ENCODE data around the gene THNSL1. TPM values are rescaled to one million over a fixed set of nuclear protein-coding genes. Genes with fewer than 3 reads are reported as not detected.

Gene THNSL1
- total and polyA plus RNA-seq, 9 of the 15 experiments (the other 6 are each of a cell fraction or from before 2014, with no cell fraction given): 4.5 to 8.6 (median 6.3) TPM

GRCh38 chr10:24983946-24984345 is 32.5 kb upstream of the THNSL1 start:
- peaks cover 4% of the 10 kb centered on the region in 2 experiments for H3K4me1 ChIP-seq (replicated peaks in 1 of 2; ENCODE audit: control insufficient read depth in 2 of 2, insufficient read depth in 2 of 2, low read length in 2 of 2)
- H3K27me3 ChIP-seq (ENCODE audit: control insufficient read depth in 2 of 2, insufficient read depth in 2 of 2, low read length in 2 of 2): no peaks in the 10 kb centered on the region
- ATAC-seq (no peak), FAIRE-seq (no peak), DNase-seq (ENCODE audit: extremely low read depth in 1 of 4, low spot score in 3 of 4) (no peak)
- no peaks in the 10 kb centered on the region for H4K20me1 ChIP-seq (replicated peaks; ENCODE audit: control insufficient read depth, insufficient read depth, low read length)
- H3K4me2 ChIP-seq (ENCODE audit: insufficient read depth, low read length): no peak overlapping the region
- ChIA-PET POLR2A (interaction anchor here (0.7 kb wide), 1 partner anchor 31 kb away, joined by 3 read pairs; no protein-coding TSS in a partner anchor), CTCF (ENCODE audit: low intra/inter-chr PET ratio) (no interaction called here)
- H3K9me3 ChIP-seq (replicated peaks; ENCODE audit: control insufficient read depth, insufficient read depth, low read depth, low read length): no peaks in the 10 kb centered on the region
- TF ChIP-seq RB1 (IDR thresholded peaks at IDR 0.05; ENCODE audit: low read depth): no peak
- TF ChIP-seq CREBBP (IDR thresholded peaks at IDR 0.05; ENCODE audit: low read depth, low read length): no peak
- TF ChIP-seq SMARCA4 (IDR thresholded peaks at IDR 0.05): no peak
- TF ChIP-seq HLTF (IDR thresholded peaks at IDR 0.05): no peak
- no peak for TF ChIP-seq MAX (CRISPR knock-in tag; IDR thresholded peaks at IDR 0.05)
- TF ChIP-seq CHD2 (IDR thresholded peaks at IDR 0.05; ENCODE audit: low read depth, low read length): no peak
- no peak for TF ChIP-seq MNT (conservative IDR thresholded peaks at IDR 0.05)
- TF ChIP-seq ZBTB17 (CRISPR knock-in tag; IDR thresholded peaks at IDR 0.05): no peak
- no peak for TF ChIP-seq KAT2B (IDR thresholded peaks at IDR 0.05; ENCODE audit: low read depth, low read length)
- TF ChIP-seq ZBTB12 (CRISPR knock-in tag; IDR thresholded peaks at IDR 0.05): no peak
- no peak for TF ChIP-seq OTX1 (CRISPR knock-in tag; IDR thresholded peaks at IDR 0.05)
- TF ChIP-seq ZNF212 (CRISPR knock-in tag; IDR thresholded peaks at IDR 0.05): no peak
- TF ChIP-seq THRA (IDR thresholded peaks at IDR 0.05): no peak
- 55% methylated on average over 3 of the region's 3 CpGs for WGBS (ENCODE audit: insufficient coverage, low coverage, missing lambda C conversion rate)
- in situ Hi-C loops (cut with MboI): no loop called here
- no peaks in the 10 kb centered on the region for H3K36me3 ChIP-seq (ENCODE audit: control insufficient read depth, insufficient read depth, low read length)
- H3K79me2 ChIP-seq (ENCODE audit: control insufficient read depth, insufficient read depth, low read length): no peaks in the 10 kb centered on the region
- H3K9me1 ChIP-seq (ENCODE audit: control insufficient read depth, insufficient read depth, low read length): no peaks in the 10 kb centered on the region
- H3K4me3 ChIP-seq: no peak overlapping the region
- intact Hi-C loops (cut with micrococcal nuclease): no loop called here
- no peak overlapping the region for H3K27ac ChIP-seq (ENCODE audit: extremely low read depth, low read depth, low read length)
- no peak overlapping the region for H3K9ac ChIP-seq (ENCODE audit: insufficient read depth in 1 of 2, low read depth in 2 of 2, low read length in 2 of 2)
- BruUV-seq (replicated peaks): no TSS peak
- no peak overlapping the region for H2AFZ ChIP-seq (ENCODE audit: low read depth, low read length)
